Uterus (tissue), 4 donors: ENCODE results near the gene ARHGAP4. TPM values are rescaled to one million over a fixed set of nuclear protein-coding genes. Genes with fewer than 3 reads are reported as not detected.

Source experiments
- DNase-seq, 2 donors: peaks; one replicate each; pipeline ENCODE4 v3.0.0-alpha.2; 2019 to 2020
- H3K27ac ChIP-seq, 2 donors: fragments of 200-600 bp; sonication (generic); 1 replicate in 1 of 2; 2 replicates in 1 of 2; pipeline ENCODE4 v1.5.1; 2016 to 2018
- H3K27me3 ChIP-seq, 2 donors: fragments of 200-600 bp; sonication (generic); one replicate each; pipeline ENCODE4 v1.5.1; 2018 to 2019; ENCODE audit warnings: control low read depth in 1 of 2
- H3K36me3 ChIP-seq, 2 donors: fragments of 200-600 bp; sonication (generic); one replicate each; pipeline ENCODE4 v1.5.1; 2019; ENCODE audit warnings: control low read depth in 1 of 2
- H3K4me1 ChIP-seq, 2 donors: fragments of 200-600 bp; sonication (generic); one replicate each; pipeline ENCODE4 v1.5.1; 2018 to 2019; ENCODE audit warnings: control low read depth in 1 of 2
- H3K4me3 ChIP-seq, 2 donors: fragments of 200-600 bp; sonication (generic); 1 replicate in 1 of 2; 2 replicates in 1 of 2; pipeline ENCODE4 v1.5.1; 2018 to 2019; ENCODE audit warnings: mild to moderate bottlenecking in 1 of 2
- H3K9me3 ChIP-seq, 2 donors: fragments of 200-600 bp; sonication (generic); one replicate each; pipeline ENCODE4 v1.5.1; 2019; ENCODE audit warnings: control low read depth in 1 of 2
- POLR2A ChIP-seq, 2 donors: fragments of 450-650 bp; IDR thresholded peaks; one replicate each; pipeline ENCODE4 v1.6.1; 2016; ENCODE audit warnings: antibody characterized with exemption in 2 of 2, mild to moderate bottlenecking in 1 of 2, moderate library complexity in 1 of 2
- intact Hi-C: fragments of 100-400 bp; cut with DNase I; formaldehyde crosslinking; loops from one replicate; pipeline ENCODE4 v1.15.1; 2023; ENCODE audit warnings: low total_unique reads
- total RNA-seq, 4 donors: library from RNA; depleted of rRNA in 3 of 4; stranded (reverse); fragments of >200 nt in 3 of 4; gene quantifications; one replicate each; pipeline versions ENCODE4 v1.1.0 to v1.2.4, GENCODE V29; 2014 to 2023
- TF ChIP-seq, protein P1 (sequence below), 4 experiments: fragments of 200-600 bp in 2 of 4; fragments of 450-650 bp in 2 of 4; sonication (generic) in 2 of 4; IDR thresholded peaks; one replicate each; pipeline ENCODE4 v1.5.1; 2016 to 2019; ENCODE audit warnings: antibody characterized with exemption in 4 of 4, mild to moderate bottlenecking in 2 of 4, moderate library complexity in 1 of 4
- donor health status: DM: yes; HTN: yes; CAD: no.

Gene ARHGAP4
- total RNA-seq, 4 donors from 2014 or later: 5.1 to 28.3 (median 15.8) TPM

DNA sequence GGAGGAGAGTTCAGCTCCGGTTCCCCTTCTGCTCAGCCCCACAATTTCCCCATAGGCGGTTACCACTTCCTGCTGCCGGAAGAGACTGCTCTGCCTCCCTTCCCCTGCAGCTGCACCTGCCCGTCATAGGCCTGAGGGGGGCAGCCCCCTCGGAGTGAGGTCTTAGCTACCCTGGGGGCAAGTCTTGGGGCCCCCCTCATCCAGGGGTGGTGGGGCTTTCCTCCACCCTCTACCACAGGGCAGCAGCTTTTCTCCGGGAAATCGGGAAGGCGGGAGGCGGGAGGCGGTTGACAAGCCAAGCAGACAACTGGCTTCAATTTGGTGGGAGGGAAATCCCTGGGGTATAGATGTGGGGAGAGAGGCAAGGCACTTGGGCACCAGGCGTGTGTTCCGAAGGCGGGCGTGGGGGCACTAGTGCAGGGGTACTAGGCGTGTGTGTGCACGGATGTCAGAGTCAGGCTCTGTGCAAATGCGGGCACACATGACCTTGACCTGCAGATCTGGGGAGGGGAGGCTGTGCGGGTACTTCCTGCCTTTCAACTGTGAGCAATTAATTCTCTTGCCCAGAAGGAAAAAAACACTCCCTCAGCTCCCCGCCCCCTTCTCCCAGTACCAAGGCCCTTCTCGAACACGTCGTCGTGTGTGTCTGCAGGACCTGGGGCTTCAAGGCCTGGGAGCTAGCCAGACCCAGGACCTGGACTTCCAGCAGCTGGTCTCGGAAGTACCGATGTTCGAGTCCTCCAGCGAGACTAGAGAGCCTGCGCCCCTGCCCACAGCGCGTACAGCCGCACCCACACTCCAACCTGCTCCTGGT is 1.0 kb upstream of the ARHGAP4 start:
- TF ChIP-seq, protein P1, sequence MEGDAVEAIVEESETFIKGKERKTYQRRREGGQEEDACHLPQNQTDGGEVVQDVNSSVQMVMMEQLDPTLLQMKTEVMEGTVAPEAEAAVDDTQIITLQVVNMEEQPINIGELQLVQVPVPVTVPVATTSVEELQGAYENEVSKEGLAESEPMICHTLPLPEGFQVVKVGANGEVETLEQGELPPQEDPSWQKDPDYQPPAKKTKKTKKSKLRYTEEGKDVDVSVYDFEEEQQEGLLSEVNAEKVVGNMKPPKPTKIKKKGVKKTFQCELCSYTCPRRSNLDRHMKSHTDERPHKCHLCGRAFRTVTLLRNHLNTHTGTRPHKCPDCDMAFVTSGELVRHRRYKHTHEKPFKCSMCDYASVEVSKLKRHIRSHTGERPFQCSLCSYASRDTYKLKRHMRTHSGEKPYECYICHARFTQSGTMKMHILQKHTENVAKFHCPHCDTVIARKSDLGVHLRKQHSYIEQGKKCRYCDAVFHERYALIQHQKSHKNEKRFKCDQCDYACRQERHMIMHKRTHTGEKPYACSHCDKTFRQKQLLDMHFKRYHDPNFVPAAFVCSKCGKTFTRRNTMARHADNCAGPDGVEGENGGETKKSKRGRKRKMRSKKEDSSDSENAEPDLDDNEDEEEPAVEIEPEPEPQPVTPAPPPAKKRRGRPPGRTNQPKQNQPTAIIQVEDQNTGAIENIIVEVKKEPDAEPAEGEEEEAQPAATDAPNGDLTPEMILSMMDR (IDR thresholded peaks at IDR 0.05): no peak
- TF ChIP-seq POLR2A (IDR thresholded peaks at IDR 0.05): no peak
- Histone ChIP-seq H3K4me1 (peaks cover 3 to 4% of the 10 kb centered on the region in 2 donors), H3K36me3 (no peaks in the 10 kb centered on the region), H3K27ac (peak overlapping the region; percentile 92 to 97), H3K9me3 (no peaks in the 10 kb centered on the region), H3K4me3 (peak overlapping the region; percentile 42 to 71), H3K27me3 (no peaks in the 10 kb centered on the region)
- no peak for DNase-seq
- intact Hi-C loops: no loop called here

DNA sequence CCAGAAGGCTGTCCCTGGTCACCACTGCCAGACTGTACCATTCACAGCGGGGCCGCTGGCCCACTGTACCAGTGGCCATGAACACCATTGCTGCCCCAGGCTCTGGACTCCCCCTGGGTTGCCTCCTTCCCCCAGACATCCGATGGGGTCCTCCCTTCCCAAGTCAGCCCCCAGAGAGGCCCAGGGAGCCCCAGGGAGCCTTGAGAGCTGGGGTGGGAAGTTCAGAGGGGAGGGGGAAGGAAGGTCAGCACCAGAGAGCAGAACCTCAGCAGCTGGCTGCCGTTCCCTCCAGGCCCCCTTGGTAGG is 441 bp upstream of the ARHGAP4 start:
- intact Hi-C loops: no loop called here
- peak overlapping the region; percentile 92 to 97 for H3K27ac ChIP-seq
- no peaks in the 10 kb centered on the region for H3K27me3 ChIP-seq
- H3K4me3 ChIP-seq: no peak overlapping the region
- H3K4me1 ChIP-seq: peaks cover 3 to 8% of the 10 kb centered on the region in 2 donors
- H3K9me3 ChIP-seq: no peaks in the 10 kb centered on the region
- no peak for DNase-seq
- no peaks in the 10 kb centered on the region for H3K36me3 ChIP-seq
- TF ChIP-seq POLR2A (IDR thresholded peaks at IDR 0.05): no peak
- TF ChIP-seq, protein P1 (IDR thresholded peaks at IDR 0.05): no peak

DNA sequence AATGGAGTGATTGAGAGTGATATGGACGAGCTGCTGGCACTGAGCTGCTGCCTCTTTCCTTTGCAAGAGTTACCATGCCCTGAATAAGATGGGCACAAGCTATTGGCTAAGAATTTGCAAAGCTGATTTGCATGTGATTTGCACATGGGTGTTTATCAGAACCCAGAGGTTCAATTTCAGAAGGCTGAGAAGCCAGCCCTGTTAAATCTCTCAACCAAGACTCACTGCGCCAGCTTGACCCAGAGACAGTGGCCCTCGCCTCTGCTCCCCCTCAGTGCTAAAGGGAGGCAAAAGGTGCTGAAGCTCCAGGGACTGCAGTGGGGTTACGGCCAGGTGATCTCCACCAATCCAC is 701 bp downstream of the ARHGAP4 start:
- Histone ChIP-seq H3K36me3 (no peaks in the 10 kb centered on the region), H3K9me3 (no peaks in the 10 kb centered on the region), H3K27me3 (no peaks in the 10 kb centered on the region), H3K27ac (no peak overlapping the region), H3K4me3 (no peak overlapping the region), H3K4me1 (peaks cover 3 to 9% of the 10 kb centered on the region in 2 donors)
- intact Hi-C loops: no loop called here
- no peak for DNase-seq
- TF ChIP-seq, protein P1 (IDR thresholded peaks at IDR 0.05): no peak
- no peak for TF ChIP-seq POLR2A (IDR thresholded peaks at IDR 0.05)

DNA sequence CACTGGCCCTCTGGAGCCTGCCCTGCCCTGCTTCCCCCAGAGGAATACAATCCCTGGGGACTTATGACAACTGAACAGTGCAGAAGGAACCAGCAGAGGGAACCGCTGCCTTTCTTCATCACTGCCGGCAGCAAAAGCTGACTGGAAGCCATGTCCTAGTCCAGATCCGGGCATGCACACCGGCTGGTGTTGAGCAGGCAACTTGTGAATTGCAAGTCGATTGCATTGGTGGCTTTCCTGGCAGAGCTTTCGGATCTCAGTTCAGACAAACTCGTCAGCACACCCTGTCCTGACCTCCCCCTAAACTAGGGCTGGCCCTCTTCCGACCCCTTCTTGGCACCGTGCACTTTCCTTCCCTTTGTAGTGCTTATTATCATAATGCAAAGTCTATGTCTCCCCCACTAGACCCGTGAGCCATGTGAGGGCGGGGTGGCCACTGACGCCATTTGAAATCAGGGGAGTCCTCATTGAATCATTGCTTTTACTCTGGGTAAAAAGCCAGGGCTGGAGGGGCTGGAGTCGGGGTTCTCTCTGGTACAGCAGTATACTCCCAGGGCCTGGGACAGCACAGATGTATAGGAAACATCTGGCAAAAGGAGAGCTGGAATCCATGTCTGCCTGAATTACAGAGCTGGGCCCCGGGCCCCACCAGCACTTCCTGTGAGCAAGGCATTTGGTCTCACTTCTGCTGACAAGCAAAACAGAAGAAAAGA is 1.8 kb downstream of the ARHGAP4 start:
- no peaks in the 10 kb centered on the region for H3K27me3 ChIP-seq

More for the DNA sequence above, 1.8 kb downstream of the ARHGAP4 start:
- intact Hi-C loops: no loop called here
- H3K4me3 ChIP-seq: no peak overlapping the region
- no peaks in the 10 kb centered on the region for H3K36me3 ChIP-seq
- no peak overlapping the region for H3K27ac ChIP-seq
- TF ChIP-seq, protein P1 (IDR thresholded peaks at IDR 0.05): peak in 1 of 4 experiments; percentile 16
- no peak for TF ChIP-seq POLR2A (IDR thresholded peaks at IDR 0.05)
- no peaks in the 10 kb centered on the region for H3K9me3 ChIP-seq
- peaks cover 3 to 9% of the 10 kb centered on the region in 2 donors for H3K4me1 ChIP-seq
- peak in 1 of 2 donors; percentile 55 for DNase-seq
